ENCODE results near the gene PGAP3.
A peak's percentile ranks its signal among the peaks of the same experiment; 100 is the strongest.

Gene PGAP3

GRCh38 chr17:39687101-39687545 lies 734 bp downstream of the PGAP3 start:
- Histone ChIP-seq H3K9me3 (no peaks in the 10 kb centered on the region), H3K4me3 (ENCODE audit: low read depth, low read length) (peak overlapping the region; percentile 94)
- no peak for DNase-seq

GRCh38 chr17:39684369-39685192 lies 3.3 kb downstream of the PGAP3 start:
- H3K4me3 ChIP-seq (ENCODE audit: low read depth, low read length), result no peak overlapping the region
- no peaks in the 10 kb centered on the region for H3K9me3 ChIP-seq
- H3K36me3 ChIP-seq, result no peaks in the 10 kb centered on the region; the same call in 1 of the 2 replicates
- TF ChIP-seq CTCF (IDR thresholded peaks at IDR 0.05; ENCODE audit: low read depth, low read length), result no peak
- no peaks in the 10 kb centered on the region for H3K27me3 ChIP-seq
- H3K4me1 ChIP-seq, result no peaks in the 10 kb centered on the region
- DNase-seq, result no peak

More at GRCh38 chr17:39687101-39687545, 734 bp downstream of the PGAP3 start:
- H3K27me3 ChIP-seq, result no peaks in the 10 kb centered on the region
- H3K4me1 ChIP-seq, result no peaks in the 10 kb centered on the region
- TF ChIP-seq CTCF (IDR thresholded peaks at IDR 0.05; ENCODE audit: low read depth, low read length), result no peak
- no peaks in the 10 kb centered on the region; the same call in 1 of the 2 replicates for H3K36me3 ChIP-seq

- H3K4me1 ChIP-seq, result no peaks in the 10 kb centered on the region
- H3K36me3 ChIP-seq, result no peaks in the 10 kb centered on the region; the same call in 1 of the 2 replicates
- H3K27me3 ChIP-seq, result no peaks in the 10 kb centered on the region
- no peaks in the 10 kb centered on the region for H3K9me3 ChIP-seq
- no peak for DNase-seq
- TF ChIP-seq CTCF (IDR thresholded peaks at IDR 0.05; ENCODE audit: low read depth, low read length), result no peak
- no peak overlapping the region for H3K4me3 ChIP-seq (ENCODE audit: low read depth, low read length)
Measured at GRCh38 chr17:39683295-39683939, 4.4 kb downstream of the PGAP3 start.

- Histone ChIP-seq H3K4me1 (no peaks in the 10 kb centered on the region), H3K9me3 (no peaks in the 10 kb centered on the region), H3K27me3 (no peaks in the 10 kb centered on the region), H3K4me3 (ENCODE audit: low read depth, low read length) (no peak overlapping the region), H3K36me3 (no peaks in the 10 kb centered on the region)
- no peak for TF ChIP-seq CTCF (IDR thresholded peaks at IDR 0.05; ENCODE audit: low read depth, low read length)
- no peak for DNase-seq
Measured at GRCh38 chr17:39679521-39680192, 8.2 kb downstream of the PGAP3 start.

- Histone ChIP-seq H3K36me3 (no peaks in the 10 kb centered on the region), H3K4me3 (ENCODE audit: low read depth, low read length) (no peak overlapping the region), H3K4me1 (no peaks in the 10 kb centered on the region), H3K9me3 (no peaks in the 10 kb centered on the region), H3K27me3 (no peaks in the 10 kb centered on the region)
- DNase-seq, result no peak
- no peak for TF ChIP-seq CTCF (IDR thresholded peaks at IDR 0.05; ENCODE audit: low read depth, low read length)
Measured at GRCh38 chr17:39678340-39679116, 9.3 kb downstream of the PGAP3 start.
